Suppressor macrophage (primary cell): ENCODE results near the gene TMUB2.
A peak's percentile ranks its signal among the peaks of the same experiment; 100 is the strongest.
"Not testable (repeated sequence)": the region's sequence is repeated elsewhere in the genome, so short reads cannot be mapped to it uniquely, and the experiment has no call there.

ENCODE experiments used
- DNase-seq, 4 experiments: peaks; one replicate each; pipeline ENCODE4 v3.0.0-alpha.2; 2020 to 2022
- total RNA-seq, 17 experiments: gene quantifications; one replicate each; lab custom pipeline; 2026; ENCODE audit warnings: mixed read lengths in 6 of 17, inconsistent platforms in 3 of 17; lab: John Stamatoyannopoulos, UW

Gene TMUB2
- total RNA-seq: 19.0 to 51.2 (median 30.7) reads per million in 17 experiments

DNA sequence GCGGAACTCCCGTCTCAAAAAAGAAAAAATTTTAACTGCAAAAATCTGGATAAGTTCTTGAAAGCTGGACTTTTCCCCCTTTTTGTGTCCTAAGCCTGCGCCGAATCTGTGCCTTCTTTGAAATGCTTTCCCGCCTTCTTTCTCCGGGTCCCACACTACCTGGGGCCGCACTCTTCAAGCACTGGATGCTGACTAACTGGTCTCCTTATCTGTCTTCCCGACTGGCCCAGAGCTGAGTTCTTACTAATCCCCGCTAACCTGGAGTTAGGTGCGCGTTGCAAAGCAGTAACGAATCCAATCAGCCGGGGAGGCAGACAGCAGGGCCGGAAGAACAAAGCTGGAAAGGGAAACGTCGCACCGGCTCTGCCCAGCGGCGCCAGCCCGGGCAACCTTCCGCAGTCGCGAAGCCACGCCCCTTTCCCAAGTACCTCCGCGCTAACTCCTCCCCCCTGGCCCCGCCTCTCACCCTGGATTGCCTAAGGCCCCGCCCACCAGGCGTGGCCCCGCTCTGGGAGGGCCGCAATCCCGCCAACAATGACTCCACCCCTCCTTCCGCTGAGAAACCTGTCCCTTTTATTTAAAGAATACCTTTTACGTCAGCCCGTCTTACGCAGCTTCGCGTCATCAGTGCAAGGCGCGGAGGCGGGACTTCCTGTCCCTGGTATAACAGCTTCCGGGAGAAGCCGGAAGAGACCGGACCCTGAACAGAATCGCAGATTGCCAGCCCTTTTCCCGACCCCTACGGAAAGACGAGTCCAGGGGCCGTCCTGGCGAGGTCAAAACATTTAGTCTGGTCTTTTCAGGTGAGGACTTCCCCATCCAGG lies at the start of gene TMUB2:
TSS of gene TMUB2 (plus strand) at position 666 of the 824 bp plus-strand sequence. CDS start 737 bp downstream, outside the sequence.
- peak; percentile 100 for DNase-seq

DNA sequence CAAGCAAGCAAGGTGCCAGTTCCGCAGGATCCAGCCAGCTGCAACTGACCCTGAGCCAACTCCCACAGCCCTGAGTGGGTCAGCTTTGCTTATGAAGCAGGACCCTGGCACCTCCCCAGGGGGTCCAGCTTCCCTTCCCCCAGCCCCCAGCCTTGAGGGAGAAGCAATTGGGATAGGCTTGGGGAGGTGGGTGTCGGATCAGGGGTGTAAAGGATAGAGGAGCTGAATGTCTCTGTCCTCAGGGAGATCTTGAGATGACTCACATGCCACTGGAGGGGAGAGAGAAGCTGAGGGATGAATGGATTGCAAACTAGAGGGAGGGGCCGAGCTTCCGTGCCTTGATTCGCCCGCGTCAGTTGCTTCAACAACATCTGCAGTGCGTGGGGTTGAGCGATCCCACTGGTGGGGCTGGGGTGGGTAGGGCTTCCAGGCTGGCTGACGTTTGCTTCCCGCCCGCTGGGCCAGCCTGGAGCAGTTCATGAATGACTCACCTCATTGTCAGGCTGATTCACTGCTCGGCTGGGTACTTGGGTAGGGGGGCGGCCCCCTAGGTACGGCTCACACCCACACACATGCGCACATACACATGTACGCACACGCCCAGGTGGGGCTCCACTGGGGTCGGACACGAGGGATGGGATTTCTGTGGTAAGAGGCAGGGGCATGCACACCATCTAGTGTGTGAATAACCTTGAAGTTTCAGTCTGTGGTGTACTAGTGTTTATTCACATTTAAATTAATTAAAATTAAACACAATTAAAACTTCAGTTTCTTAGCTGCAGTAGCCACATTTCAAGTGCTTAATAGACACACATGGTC lies 48.7 kb upstream of the TMUB2 start:
- peak; percentile 92 to 95 (median 93) for DNase-seq

DNA sequence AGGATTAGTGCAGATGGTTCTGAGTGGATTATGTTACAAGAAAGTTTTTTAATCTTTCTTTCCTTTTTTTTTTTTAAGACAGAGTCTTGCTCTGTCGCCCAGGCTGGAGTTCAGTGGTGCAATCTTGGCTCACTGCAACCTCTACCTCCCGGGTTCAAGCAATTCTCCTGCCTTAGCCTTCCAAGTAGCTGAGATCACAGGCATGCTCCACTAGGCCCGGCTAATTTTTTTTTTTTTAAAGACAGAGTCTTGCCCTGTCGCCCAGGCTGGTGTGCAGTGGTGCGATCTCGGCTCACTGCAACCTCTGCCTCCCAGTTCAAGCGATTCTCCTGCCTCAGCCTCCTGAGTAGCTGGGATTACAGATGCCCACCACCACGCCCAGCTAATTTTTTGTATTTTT lies 42.9 kb upstream of the TMUB2 start:
- DNase-seq: not testable (repeated sequence)

DNA sequence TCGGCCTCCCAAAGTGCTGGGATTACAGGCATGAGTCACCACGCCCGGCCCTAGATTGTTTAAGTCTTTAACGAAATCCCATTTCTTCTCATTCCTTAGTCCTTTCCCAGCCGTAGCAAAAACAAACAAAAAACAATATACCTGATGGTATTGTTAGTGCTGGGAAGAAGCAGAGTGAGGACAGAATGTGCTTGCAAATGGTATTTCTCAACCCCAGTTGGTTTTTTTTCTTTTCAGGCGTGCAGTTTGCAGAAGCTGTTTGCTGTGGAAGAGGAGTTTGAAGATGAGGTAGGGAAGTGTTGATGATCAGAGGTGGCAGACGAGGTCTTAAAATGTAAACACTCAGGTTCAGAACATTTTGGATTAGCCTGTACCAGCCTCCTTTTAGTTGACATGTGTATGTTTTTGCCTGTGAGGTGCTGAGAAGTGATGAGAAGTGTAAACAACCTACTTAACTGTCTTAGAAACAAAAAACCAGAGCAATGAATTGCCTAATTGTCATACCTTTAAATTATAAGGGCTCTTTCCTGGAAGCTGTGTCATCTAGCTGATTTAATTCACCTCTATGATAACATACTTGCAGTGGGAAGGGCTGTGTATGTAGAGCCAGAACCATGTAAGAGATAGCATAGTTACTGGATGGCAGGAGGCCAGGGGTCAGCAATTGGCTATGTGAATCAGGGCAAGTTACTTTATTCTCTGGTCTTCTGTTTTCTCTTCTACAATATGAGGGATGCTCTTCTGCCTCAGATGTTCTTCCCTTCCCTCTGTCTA lies 41.6 kb upstream of the TMUB2 start:
- DNase-seq: no peak

DNA sequence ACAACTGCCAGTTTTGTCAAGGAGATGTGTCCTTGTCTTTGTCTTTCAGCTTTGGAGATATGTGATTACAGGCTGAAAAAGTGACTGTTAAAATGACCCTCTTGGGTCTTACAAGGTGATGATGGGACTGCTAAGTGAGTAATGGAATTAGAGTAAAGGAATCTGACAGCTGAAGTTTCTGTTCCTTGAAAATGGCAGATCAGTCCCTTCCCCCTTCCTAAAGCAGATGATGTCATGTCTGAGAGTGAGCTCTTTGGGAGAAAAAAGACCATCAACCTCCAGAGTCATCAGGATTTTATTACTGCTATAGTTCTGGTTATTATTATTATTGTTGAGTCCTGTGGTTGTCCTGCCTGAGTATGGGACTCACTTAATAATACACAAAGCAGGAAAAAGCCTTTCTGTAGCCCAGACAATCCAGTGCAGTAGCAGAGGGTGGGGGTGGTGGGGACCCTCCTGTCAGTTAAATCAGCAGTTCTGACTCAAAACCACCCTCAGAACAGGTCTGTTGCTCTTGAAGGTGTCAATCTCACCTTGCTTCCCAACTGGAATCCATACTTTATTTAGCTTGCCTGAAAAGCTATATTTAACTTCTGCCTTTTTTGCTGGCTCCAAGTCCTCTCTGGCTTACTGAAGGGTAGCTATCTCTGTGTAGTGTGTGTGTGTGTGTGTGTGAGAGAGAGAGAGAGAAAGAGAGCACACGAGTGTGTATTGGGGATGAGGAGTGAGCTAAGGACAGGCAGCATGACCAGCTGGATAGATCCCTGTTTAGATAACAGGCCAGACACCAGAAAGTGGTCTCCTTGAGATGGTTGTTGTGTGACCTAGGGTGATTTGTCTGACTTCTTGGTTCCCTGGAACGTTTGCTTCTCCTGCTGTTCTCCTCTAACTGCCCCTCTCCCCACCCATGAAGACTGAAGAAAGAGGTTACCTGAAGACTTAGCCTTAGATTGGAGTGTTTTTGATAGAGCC lies 40.1 kb upstream of the TMUB2 start:
- DNase-seq: peak; percentile 34 to 73 (median 61)

DNA sequence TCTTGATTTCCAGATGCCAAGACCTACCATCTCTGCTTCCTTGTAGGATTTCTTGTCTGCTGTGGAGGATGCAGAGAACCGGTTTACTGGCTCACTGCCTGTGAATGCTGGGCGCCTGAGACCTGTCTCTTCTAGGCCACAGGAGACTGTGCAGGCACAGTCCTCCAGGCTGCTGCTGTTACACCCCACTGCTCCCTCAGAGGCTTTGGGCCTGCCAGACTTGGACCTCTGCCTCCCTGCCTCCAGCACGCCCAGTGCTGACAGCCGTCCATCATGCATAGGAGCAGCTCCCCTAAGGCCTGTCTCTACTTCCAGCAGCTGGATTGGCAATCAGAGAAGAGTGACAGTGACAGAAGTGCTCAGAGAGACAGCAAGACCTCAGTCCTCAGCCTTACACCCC lies 39.0 kb upstream of the TMUB2 start:
- DNase-seq: no peak

DNA sequence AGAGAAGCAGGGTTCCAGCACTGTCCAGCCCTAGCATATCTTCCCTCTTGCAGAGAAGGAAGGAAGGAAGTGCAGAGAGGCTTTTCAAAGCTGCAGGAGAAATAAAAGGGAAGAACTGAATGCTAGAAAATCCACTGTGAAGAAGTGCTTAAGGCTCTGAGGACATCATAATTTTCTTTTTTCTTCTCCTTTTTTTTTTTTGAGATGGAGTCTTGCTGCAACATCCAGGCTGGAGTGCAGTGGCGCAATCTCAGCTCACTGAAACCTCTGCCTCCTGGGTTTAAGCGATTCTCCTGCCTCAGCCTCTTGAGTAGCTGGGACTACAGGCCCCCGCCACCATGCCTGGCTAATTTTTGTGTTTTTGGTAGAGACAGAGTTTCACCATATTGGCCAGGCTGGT lies 37.7 kb upstream of the TMUB2 start:
- peak in 3 of 4 experiments; percentile 41 to 58 (median 55) for DNase-seq

DNA sequence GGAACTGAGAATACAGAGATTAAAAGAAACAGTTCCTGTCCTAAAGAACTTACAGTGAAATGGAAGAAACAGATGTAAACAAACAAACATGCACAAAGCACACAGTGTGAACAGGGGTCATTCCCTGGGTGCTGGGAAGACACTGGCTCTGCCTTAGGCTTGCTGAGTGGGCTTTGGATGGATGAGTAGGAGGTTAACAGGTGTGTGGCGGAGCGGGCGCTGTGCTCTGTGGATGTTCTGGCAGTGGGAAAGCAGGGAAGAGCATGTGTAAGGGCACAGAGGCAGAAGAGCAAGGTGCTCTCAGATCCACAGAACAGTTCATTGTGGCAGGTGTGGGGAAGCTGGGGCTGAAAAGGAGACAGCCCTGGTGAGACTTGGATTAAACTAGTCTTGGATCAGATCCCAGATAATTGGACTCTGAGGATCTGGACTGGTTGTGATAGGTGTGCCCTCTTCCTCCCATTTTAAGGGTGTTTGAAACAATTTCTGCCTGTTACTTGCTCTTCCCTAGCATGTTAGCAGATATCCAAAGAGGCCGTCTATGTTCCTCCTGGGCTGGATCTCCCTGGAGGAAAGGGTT lies 36.9 kb upstream of the TMUB2 start:
- no peak for DNase-seq

DNA sequence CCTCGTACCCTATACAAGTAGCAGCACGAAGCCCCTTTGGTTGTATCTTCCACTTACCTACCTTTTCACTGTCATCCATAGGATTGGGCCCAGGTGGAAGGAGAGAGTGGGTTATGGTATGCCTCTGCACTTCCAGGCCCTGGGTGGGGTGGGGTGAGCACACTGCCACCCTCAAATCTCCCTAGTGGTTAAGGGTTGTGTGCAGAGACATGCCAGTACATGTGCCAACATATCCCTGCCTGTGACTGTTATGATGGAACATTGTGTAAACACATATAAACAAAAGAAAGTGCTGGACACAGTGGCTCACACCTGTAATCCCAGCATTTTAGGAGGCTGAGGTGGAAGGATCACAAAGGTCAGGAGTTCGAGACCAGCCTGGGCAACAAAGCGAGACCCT lies 33.9 kb upstream of the TMUB2 start:
- no peak for DNase-seq

DNA sequence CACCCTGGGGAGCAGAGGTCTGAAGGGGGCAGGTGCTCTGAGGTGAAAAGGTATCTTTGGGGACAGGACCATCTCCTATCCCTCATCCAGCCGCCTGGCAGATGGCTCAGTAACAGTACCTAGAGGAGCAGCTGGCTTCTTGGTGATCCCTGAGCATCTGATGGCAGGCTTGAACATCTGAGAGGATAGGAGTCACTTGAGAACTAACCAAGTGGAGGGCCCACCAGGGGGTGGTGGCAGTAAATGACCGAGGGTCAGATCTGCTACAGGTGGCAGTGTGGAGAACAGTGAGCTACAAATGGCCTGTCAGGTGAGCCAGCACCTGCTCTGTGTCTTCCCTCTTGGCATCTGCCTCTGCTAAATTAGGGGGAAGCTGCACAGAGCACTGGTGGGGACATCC lies 31.3 kb upstream of the TMUB2 start:
- no peak for DNase-seq

DNA sequence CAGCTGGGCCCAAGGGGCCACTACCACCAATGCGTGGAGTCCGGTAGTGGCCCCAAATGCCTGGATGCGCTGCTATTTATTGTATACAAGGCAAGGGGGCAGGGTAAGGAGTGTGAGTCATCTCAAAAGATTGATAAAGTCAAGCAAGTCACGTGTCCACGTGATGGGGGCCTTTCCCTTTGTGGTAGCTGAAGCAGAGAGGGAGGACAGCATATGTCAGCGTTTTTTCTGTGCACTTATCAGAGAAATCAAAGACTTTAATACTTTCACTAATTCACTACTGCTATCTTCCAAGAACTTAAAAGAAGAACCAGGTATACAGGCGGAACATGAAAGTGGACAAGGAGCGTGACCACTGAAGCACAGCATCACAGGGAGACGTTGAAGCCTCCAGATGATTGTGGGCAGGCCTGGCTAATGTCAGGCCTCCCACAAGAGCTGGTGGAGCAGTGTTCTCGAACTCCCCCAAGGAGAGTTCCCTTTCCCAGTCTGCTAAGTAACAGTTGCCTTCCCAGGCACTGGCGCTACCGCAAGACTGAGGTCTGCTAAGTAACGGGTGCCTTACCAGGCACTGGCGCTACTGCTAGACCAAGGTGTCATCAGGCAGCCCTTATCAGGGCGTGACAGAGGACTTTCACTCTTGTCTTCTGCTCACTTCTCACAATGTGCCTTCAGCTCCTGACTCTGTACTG lies 27.1 kb upstream of the TMUB2 start:
- DNase-seq: no peak

DNA sequence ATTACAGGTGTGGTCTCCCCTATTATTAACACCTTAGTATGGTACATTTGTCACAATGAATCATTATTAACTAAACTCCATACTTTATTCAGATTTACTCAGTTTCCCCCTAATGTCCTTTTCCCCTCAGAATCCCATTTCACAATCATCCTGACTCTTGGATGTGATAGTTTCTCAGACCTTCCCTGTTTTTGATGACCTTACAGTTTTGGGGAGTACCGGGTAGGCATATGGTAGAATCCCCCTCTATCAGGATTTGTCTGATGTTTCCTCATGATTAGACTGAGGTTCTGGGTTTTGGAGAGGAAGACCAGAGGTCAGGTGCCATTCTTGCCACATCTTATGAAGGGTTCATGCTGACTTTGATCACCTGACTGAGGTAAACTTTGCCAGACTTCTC lies 22.3 kb upstream of the TMUB2 start:
- DNase-seq: no peak

DNA sequence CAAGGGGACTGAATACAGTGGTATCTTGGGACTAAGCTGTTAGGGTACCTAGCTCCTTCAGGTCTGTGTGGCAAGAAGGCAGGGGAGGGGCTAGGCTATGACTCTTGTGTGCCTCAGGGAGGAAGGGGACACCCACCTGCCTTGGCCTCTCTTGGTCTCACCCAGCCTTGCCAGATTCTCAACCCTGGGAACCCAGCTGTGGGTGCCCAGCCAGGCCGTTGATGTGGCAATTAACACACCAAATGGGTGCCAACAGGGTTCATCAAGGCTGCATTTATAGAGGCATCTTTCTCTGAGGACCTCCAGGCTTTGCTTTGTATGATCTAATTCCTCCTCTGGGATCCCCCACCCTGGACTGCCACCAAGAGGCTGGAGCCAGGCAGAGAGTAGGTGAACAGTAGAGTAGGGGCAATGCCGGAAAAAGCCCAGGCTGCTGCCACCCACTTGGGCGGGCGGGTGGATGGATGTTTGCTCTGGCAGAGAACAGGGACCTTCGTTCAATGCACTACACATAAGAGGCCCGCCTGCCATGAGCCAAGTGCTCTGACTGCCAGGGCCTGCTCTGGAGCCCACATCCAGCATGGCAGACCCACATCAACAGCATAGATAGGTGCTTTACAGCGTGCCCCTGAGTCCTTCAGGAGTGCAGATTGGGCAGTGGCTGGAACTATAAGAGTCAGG lies 19.5 kb upstream of the TMUB2 start:
- no peak for DNase-seq

DNA sequence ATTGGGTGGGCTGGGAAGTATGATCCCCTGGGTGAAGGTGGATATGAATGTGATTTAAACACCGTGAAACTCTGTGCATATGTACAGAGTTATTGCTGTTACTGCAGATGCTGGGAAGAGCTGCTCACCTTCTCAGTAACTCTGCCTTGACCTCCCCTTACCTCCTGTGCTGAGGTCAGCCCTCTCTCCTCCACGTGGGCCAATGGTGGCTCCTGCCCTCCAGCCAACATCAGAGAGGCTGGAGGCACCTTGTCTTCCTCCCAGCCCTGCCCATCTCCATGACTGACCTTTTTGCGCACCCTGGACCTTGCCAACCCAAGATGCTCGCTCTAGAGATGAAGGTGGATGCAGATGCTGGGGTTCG lies 16.7 kb upstream of the TMUB2 start:
- no peak for DNase-seq

DNA sequence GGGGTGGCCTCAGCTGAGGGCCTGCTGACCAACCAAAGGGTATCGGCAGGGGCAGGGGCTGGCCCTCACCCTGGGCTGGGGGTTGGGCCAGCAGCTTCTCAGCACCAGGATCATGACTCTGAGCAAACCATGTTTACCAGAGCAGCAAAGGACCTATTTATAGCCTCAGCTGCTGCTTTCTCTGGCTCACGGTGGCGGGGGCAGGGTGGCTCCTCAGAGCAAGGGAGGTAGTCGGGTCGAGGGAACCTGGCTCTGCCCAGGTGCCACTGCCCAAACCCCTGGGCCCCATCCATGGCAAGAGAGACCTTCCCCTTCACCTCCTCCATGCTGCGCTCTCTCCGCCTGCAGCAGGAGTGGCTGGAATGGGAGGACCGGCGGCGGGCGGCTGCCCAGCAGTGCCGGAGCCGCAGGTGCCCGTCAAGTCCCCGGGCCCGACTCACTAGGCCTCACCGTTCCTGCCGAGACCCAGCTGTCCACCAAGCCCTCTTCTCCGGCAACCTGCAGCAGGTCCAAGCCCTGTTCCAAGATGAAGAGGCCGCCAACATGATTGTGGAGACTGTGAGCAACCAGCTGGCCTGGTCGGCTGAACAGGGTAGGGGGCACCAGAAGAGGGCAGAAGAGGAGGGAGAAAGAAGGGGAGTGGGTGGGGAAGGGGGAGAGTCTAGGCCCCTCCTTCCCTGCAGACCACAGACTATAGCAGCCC lies 16.1 kb upstream of the TMUB2 start, which contains the start of gene ASB16:
TSS of gene ASB16 (plus strand) at position 206 of the 703 bp plus-strand sequence. CDS start at position 292, 86 bp downstream.
- DNase-seq: no peak

DNA sequence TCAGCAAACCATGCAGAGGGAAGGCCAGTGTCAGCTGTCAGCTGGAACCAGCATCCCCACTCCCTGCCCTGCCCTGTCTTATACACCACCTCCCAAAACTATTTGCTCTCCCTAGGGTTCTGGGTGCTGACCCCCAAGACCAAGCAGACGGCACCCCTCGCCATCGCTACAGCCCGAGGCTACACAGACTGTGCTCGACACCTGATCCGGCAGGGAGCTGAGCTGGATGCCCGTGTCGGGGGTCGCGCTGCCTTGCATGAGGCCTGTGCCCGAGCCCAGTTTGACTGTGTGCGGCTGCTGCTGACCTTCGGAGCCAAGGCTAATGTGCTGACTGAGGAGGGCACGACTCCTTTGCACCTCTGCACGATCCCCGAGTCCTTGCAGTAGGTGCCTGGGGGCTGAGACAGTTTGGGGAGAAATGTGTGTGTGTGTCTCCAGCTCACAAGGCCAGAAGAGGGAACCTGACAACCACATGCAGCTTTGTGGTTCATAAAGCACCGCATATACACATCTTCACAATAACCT lies 14.8 kb upstream of the TMUB2 start:
- no peak for DNase-seq

DNA sequence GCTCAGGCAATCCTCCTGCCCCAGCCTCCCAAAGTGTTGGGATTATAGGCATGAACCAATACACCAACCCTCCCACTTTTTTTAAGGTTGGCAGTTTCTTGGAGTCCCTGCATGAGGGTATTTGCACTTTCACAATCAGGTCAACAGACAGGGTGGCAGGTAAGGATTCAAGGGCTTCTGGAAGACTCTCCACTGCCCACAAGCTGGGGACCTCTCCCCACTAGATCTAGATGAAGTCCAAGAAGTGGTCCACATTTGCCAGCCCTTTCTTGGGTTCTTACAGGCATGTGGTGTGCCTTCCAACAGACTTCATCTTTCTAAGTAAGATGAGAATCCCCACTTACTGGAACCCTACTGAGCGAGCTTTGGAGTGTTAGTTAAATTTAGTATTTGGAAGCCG lies 12.3 kb upstream of the TMUB2 start:
- DNase-seq: no peak

DNA sequence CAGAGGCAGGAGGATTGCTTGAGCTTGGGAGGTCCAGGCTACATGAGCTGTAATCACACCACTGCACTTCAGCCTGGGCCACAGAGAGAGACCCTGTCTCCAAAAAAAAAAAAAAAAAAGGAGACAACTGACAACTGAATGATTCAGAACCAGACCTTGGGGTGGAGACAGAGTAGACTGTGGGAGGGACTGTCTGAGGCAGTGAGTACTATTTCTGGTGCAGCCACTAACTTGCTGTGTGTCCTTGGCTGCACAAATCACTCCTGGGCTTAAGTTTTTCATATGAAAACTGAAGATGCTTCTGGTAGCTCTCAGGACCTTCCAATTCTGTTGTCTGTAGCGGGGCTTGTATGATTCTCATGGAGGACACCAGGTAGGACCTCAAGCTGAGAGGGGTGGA lies 10.5 kb upstream of the TMUB2 start:
- DNase-seq: no peak
